Stimulated activated CD8-positive, alpha-beta memory T cell treated with anti-CD3 and anti-CD28 coated beads, Interleukin-15, amount 100 ng/mL, for 48 hours (primary cell): ENCODE results near the gene OSBPL10.

ENCODE experiments used
- DNase-seq, 2 donors: peaks; one replicate each; pipeline ENCODE4 v3.0.0-alpha.2; 2020; ENCODE audit warnings: low read depth in 2 of 2

OSBPL10 gene

GRCh38 chr3:31772758-31773473 lies 208.1 kb downstream of the OSBPL10 start:
- DNase-seq, result no peak

DNA sequence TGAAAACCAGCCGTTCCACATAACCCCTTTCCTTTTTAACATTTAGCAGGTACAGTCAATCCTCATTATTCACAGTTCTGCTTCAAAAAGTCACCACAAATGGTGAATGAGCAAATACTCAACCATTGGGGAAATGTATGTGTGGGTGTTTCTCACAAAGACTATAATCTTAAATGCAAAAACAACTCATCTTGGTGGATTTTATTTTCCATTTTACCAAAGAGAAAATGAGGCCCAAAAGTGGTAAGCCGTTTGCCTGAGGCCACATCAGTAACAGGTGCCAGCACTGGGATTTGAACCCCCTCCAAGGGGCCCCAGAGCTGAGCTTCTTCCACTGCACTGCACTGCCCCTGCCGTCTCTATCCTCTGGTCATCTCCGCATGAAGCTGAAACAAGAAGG lies 208.8 kb downstream of the OSBPL10 start:
- DNase-seq, result no peak

- no peak for DNase-seq
These were observed 210.2 kb downstream of the OSBPL10 start for GRCh38 chr3:31770822-31771326.

- DNase-seq, result peak; percentile 6 to 23
These were observed 212.5 kb downstream of the OSBPL10 start for GRCh38 chr3:31768479-31769125.

DNA sequence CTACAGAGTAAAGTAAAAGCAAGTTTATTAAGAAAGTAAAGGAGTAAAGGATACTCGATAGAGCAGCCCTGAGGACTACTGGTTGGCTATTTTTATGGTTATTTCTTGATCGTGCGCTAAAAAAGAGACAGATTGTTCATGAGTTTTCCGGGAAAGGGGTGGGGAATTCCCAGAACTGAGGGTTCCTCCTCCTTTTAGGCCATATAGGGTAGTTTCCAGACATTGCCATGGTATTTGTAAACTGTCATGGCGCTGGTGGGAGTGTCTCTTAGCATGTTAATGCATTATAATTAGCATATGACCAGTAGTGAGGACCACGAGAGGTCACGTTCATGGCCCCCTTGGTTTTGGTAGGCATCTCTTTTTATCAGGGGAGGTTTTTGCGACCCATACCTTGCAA lies 213.1 kb downstream of the OSBPL10 start:
- DNase-seq, result no peak

DNA sequence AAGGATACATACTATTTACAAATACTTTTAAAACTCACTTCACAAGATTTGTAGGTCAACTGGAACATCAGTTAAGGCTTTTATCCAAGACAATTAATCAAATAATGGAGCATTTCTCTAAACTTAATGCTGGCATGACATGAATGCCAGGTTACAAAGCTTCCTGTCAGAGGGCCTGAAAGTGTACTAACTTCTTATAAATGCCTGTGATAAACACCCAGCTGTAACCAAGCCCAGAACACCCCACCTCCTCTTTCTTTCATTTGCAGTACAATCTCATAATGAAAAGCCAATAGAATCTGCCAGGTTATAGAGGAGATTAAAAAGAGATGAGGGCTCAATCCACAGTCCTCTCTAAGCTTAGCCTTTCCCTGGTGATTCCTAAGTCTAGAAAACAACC lies 214.4 kb downstream of the OSBPL10 start:
- no peak for DNase-seq

GRCh38 chr3:31765871-31766270 lies 215.2 kb downstream of the OSBPL10 start:
- no peak for DNase-seq

GRCh38 chr3:31763731-31764130 lies 217.3 kb downstream of the OSBPL10 start:
- DNase-seq, result no peak

DNA sequence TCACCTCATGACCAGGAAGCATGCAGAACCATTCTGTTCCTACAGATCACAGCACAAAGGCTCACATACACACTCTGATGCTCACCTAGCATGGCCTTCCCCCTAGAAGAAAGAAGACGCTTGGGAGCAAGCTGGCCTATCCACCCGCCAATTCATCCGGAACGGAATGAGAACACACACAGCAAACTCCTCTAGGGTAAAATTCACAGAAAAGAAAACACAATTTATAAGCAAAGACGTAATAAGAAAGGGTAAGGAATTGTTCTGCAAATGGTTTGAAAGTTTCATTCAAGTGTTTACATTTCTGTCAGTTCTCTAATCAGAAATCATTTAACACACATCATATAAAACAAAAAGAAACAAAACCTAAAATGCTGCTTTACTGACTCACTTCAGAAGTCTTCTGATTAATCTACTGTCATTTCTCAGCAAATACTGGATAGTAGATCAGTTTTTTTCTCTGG lies 218.1 kb downstream of the OSBPL10 start:
- DNase-seq, result no peak

DNA sequence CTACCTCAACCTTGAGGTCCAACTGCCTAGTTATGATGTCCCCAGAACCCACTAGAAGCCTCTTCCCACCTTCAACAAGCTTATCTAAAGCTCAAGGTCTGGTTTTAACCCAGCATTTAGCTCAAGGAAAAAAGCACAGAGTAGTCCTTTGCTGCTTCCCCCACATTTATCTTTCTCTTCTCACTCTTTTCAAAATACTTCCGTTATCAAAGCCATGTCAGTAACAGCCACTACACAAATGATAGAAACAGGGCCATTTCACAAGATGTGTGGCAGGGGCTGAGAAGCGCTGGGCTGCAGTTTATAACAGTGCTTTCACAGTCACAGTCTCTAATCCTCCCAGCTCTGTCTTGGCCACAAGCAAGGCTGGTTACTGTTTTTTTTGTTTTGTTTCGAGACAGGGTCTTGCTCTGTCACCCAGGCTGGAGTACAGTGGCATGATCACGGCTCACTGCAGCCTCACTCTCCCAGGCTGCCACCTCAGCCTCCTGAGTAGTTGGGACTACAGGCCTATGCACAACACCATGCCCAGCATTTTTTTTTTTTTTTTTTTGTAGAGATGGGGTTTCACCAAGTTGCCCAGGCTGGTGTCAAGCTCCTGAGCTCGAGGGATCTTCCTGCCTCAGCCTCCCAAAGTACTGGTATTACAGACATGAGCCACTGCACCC lies 218.8 kb downstream of the OSBPL10 start:
- DNase-seq, result no peak

DNA sequence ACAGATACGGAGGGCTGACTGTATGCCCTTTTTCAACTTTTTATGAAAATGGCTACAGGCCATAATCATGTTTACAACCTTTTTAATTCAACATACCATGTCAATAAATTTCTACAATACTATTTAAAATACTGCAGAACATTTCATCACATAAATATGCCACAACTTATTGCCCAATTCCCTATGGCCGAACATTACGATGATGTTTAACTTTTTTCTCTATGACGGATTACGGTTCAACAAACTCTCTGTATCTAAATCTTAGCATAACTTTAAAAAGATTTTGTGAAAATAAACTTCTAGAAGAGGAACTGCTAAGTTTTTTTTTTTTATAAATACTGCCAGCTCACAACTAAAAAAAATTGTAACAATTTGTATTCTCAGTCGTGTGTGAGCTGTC lies 220.4 kb downstream of the OSBPL10 start:
- no peak for DNase-seq

DNA sequence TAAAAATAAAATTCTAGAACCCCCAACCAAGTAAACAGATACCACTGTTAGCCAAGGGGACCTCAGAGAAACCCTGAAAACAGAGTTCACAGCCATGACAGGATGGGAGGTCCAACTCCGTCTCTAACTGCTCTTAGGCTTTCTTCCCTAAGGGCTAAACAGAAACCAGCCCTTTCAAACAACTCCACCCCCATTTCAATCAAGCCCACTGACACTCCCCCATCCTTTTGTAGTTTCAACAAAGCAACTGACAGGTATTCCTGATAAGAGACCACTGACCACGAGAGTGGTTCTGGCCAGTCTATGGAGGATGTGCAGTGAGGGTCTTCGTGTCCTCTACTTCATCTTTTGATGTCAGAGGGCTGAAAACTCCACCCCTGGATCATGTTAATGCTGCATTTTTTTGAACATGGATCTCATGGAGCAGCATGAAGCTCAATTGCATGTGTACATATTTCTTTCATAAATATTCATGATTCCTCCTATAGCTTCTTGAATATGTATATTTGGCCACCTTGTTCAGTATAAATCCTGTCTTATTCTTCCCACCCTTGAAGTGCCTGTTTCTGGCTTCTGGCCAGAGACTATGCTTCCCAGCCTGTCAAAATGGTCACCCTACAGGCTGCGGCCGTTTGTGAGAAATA lies 222.6 kb downstream of the OSBPL10 start:
- no peak for DNase-seq

DNA sequence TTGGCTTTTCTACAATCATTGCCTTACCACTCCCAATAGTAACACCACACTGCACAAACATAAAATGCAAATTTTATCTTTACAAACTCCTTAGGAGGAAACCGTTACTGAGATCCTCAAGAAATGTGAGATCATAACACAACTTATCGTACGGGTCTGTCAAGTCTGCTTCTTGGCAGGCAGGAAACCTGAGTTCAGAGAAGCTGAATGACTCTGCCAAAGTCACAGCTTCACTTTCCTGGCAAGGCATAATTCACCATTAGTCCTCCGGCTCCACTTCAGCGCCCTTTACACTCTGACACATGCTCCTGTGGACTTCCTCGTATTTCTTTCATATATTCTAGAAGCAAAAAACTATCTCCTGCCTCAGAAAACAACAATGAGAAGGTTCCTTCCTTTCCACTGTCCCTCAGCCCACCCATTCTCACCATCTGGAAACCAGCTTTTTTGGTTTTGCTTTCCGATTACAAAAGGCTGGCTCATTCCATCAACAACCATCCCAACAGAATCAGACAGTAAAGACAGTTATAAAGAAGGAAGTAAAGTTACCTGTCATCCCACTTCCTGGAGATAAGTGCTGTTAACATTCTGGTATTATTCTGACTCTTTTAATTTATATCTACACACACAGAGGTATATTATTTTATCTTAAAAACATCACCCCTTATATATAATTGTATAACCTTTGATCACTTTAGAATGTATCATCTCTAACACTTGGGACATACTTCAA lies 225.0 kb downstream of the OSBPL10 start:
- DNase-seq, result peak in 1 of 2 donors; percentile 25

DNA sequence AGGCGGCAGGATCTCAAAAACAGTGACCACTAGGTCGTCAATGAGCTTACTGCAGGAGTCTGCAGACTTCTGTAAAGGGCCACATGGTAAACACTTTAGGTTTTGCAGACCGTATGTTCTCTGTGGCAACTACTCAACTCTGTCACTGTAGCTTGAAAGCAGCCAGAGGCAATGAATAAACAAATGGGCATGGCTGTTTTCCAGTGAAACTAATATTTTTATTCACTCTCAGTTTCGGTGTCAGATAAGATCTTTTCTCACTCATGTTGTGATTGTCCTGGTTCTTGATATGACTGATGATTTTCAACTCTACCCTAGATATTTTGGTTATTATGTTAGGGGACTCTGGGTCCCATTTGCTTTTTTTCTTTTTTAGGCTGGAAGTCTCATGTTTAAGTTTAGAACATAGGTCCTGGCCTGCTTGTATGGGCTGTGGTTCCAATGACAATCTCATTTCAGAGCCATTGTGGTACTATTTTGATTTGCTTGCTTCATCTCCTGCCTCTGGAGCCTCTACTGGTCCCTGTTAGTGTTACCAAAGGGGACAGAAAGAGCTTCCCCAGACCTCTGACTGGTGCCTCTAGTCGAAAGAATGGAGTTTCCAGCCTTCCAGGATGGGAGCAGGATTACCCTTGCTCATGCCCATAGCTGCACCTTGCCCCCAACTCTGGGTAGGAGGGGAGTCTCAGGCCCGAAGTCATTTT lies 226.3 kb downstream of the OSBPL10 start:
- no peak for DNase-seq

GRCh38 chr3:31753050-31753425 lies 228.0 kb downstream of the OSBPL10 start:
- no peak for DNase-seq

DNA sequence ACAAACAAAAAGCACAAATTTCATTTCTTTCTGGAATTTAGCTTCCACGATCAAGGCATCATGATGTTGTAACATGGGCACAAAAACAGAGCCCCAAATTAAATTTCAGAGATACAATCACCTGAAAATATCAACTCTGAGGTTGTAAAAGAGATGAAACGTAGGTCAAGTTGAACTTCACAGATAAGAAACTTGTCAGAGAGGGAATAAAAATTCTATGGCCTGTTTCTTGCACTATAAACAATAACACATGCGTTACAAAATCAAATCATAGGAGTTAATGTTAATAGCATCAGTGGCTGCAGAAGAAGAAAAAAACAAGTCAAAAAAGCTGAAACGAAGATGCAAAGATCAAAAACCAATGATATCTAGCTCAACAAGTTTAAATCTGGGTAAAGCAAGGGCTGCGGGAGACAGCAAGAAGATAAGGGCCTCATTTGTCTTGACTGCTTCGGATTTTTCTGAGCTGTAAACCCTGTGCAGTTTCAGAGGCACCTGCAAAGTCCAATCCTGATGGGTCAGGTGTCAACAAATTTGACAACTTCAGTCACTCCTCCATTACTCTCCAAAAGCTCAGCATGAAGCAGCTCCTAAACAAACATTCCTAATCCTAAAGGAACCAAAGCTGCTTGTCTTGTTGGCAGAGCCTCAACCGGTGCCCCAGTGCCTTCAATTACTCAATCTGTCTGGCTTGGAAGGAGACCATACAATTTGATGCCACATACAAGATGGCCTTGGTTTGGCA lies 228.6 kb downstream of the OSBPL10 start:
- DNase-seq, result no peak

DNA sequence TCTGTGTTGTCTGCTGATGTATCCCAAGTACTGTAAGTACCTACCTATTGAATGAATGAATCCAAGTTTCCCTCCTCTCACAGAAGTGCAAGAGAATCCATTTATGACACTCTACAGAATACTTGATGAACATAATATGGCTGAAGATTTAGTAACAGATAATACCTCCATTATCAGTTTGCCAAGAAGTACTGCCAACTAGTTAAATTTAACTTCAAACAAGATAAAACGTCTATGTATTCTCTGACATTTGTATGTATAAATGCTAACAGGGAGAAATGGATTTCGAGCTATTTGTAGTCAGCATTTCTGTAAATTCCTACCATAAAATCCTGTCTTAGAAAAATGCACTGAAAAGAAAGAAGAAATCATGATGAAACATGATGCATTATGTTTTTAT lies 230.7 kb downstream of the OSBPL10 start:
- no peak for DNase-seq

- DNase-seq, result no peak
These were observed 232.1 kb downstream of the OSBPL10 start for GRCh38 chr3:31748933-31749295.

DNA sequence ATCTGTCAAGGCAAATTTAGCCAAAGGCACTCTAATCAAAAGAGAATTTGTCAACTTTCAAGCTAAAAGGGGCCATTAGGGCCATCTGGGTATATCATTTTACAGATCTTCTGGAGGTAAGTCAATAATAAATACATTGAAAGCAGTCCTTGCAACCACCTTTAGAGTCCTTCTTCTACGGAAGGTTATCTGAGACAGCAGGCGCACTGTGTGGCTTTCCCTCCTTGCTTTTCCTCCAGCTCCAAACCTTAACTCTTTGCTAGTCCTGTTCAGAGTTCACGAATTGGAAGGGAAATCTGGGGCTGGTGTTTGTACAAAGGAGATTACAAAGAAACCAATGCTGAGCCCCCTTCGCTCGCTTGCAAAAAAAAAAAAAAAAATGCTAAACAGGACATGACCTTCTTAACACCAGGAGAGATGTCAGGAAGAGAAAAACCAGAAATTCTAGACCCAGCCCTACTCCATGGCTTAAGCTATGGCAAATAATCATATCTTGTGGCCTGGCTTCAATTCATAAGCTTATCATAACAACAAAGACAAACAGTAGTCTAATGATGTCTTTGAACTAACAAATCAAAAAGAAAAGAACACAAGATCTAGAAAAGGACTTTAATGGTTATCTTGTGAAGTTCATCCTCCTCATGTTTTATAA lies 232.7 kb downstream of the OSBPL10 start:
- DNase-seq, result no peak

DNA sequence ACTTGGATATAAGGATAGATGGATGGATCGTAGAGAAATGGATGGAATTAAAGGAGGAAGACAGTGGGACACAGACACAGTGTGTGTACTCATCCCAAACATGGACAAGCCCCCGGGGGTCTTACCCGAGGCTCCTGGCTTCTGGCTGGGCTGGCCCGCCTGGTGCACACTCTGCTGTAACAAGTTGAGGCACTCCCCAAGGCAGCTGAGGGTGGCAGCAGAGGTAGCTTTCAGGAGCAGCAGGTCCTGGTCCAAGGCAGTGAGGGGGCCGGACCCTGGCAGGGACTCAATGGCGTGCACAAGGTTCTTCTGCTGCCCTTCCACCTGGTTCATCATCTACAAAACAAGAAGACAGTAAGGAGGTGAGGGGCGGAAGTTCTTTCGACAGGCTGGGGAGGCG lies 233.3 kb downstream of the OSBPL10 start:
- no peak for DNase-seq
